HEK293 (cell line): ENCODE results near the gene ZSCAN31.

Experiments used
- BCL11A ChIP-seq: fragments of 450-650 bp; formaldehyde crosslinking; IDR thresholded peaks from 2 replicates; pipeline ENCODE4 v1.5.1; 2016; ENCODE audit warnings: low read depth, missing biosample characterization, missing genetic modification characterization
- EGR2 ChIP-seq: fragments of 450-650 bp; formaldehyde crosslinking; IDR thresholded peaks from 2 replicates; pipeline ENCODE4 v1.5.1; 2016; ENCODE audit warnings: low read depth, missing biosample characterization, missing genetic modification characterization
- FEZF1 ChIP-seq: fragments of 450-650 bp; formaldehyde crosslinking; IDR thresholded peaks from 2 replicates; pipeline ENCODE4 v1.5.1; 2016; ENCODE audit warnings: missing biosample characterization, missing genetic modification characterization
- HOXD13 ChIP-seq: sonication (generic); formaldehyde crosslinking; IDR thresholded peaks from 2 replicates; pipeline ENCODE4 v1.8.0; 2022; ENCODE audit warnings: missing genetic modification reagents, borderline replicate concordance
- KLF7 ChIP-seq: fragments of 450-650 bp; formaldehyde crosslinking; IDR thresholded peaks from 2 replicates; pipeline ENCODE4 v1.5.1; 2016; ENCODE audit warnings: missing biosample characterization, missing genetic modification characterization, borderline replicate concordance
- KLF8 ChIP-seq: fragments of 450-650 bp; formaldehyde crosslinking; IDR thresholded peaks from 2 replicates; pipeline ENCODE4 v1.5.1; 2016; ENCODE audit warnings: missing biosample characterization, missing genetic modification characterization
- MYNN ChIP-seq: fragments of 450-650 bp; formaldehyde crosslinking; IDR thresholded peaks from 2 replicates; pipeline ENCODE4 v1.5.1; 2016; ENCODE audit warnings: missing biosample characterization, missing genetic modification characterization, borderline replicate concordance
- SP2 ChIP-seq: fragments of 450-650 bp; formaldehyde crosslinking; IDR thresholded peaks from 2 replicates; pipeline ENCODE4 v1.5.1; 2016; ENCODE audit warnings: missing biosample characterization, missing genetic modification characterization
- ZBTB20 ChIP-seq: fragments of 450-650 bp; formaldehyde crosslinking; IDR thresholded peaks from 2 replicates; pipeline ENCODE4 v1.5.1; 2016; ENCODE audit warnings: missing biosample characterization, missing genetic modification characterization
- ZBTB48 ChIP-seq: fragments of 450-650 bp; formaldehyde crosslinking; IDR thresholded peaks from 2 replicates; pipeline ENCODE4 v1.5.1; 2016; ENCODE audit warnings: missing biosample characterization, missing genetic modification characterization
- ZFP41 ChIP-seq: fragments of 450-650 bp; formaldehyde crosslinking; IDR thresholded peaks from 2 replicates; pipeline ENCODE4 v1.5.1; 2016; ENCODE audit warnings: missing biosample characterization, missing genetic modification characterization, borderline replicate concordance
- ZFP69B ChIP-seq: fragments of 450-650 bp; formaldehyde crosslinking; IDR thresholded peaks from 2 replicates; pipeline ENCODE4 v1.5.1; 2016; ENCODE audit warnings: missing biosample characterization, missing genetic modification characterization
- ZNF16 ChIP-seq: fragments of 450-650 bp; formaldehyde crosslinking; IDR thresholded peaks from 2 replicates; pipeline ENCODE4 v1.5.1; 2016; ENCODE audit warnings: low read depth, missing biosample characterization, missing genetic modification characterization
- ZNF169 ChIP-seq: fragments of 450-650 bp; formaldehyde crosslinking; IDR thresholded peaks from 2 replicates; pipeline ENCODE4 v1.5.1; 2016; ENCODE audit warnings: missing biosample characterization, missing genetic modification characterization
- ZNF2 ChIP-seq: fragments of 450-650 bp; formaldehyde crosslinking; IDR thresholded peaks from 2 replicates; pipeline ENCODE4 v1.5.1; 2016; ENCODE audit warnings: missing biosample characterization, missing genetic modification characterization
- ZNF202 ChIP-seq: fragments of 450-650 bp; formaldehyde crosslinking; IDR thresholded peaks from 2 replicates; pipeline ENCODE4 v1.5.1; 2016; ENCODE audit warnings: missing biosample characterization, missing genetic modification characterization, borderline replicate concordance
- ZNF266 ChIP-seq: fragments of 450-650 bp; formaldehyde crosslinking; IDR thresholded peaks from 2 replicates; pipeline ENCODE4 v1.5.1; 2016; ENCODE audit warnings: missing biosample characterization, missing genetic modification characterization, low read depth
- ZNF354C ChIP-seq: fragments of 450-650 bp; formaldehyde crosslinking; IDR thresholded peaks from 2 replicates; pipeline ENCODE4 v1.5.1; 2016; ENCODE audit warnings: missing biosample characterization, missing genetic modification characterization, low read depth, borderline replicate concordance
- ZNF394 ChIP-seq: fragments of 450-650 bp; formaldehyde crosslinking; IDR thresholded peaks from 2 replicates; pipeline ENCODE4 v1.5.1; 2016; ENCODE audit warnings: missing biosample characterization, missing genetic modification characterization, mild to moderate bottlenecking, moderate library complexity, borderline replicate concordance
- ZNF423 ChIP-seq: fragments of 450-650 bp; formaldehyde crosslinking; IDR thresholded peaks from 2 replicates; pipeline ENCODE4 v1.5.1; 2016; ENCODE audit warnings: missing biosample characterization, missing genetic modification characterization
- ZNF426 ChIP-seq: fragments of 450-650 bp; formaldehyde crosslinking; IDR thresholded peaks from 2 replicates; pipeline ENCODE4 v1.5.1; 2017; ENCODE audit warnings: missing biosample characterization, missing genetic modification characterization, mild to moderate bottlenecking, inconsistent platforms, moderate library complexity
- ZNF473 ChIP-seq: fragments of 450-650 bp; formaldehyde crosslinking; IDR thresholded peaks from 2 replicates; pipeline ENCODE4 v1.5.1; 2017; ENCODE audit warnings: missing biosample characterization, missing genetic modification characterization
- ZNF544 ChIP-seq: fragments of 450-650 bp; formaldehyde crosslinking; IDR thresholded peaks from 2 replicates; pipeline ENCODE4 v1.5.0; 2017; ENCODE audit warnings: missing biosample characterization, missing genetic modification characterization
- ZNF560 ChIP-seq: fragments of 450-650 bp; formaldehyde crosslinking; IDR thresholded peaks from 2 replicates; pipeline ENCODE4 v1.5.1; 2017; ENCODE audit warnings: missing biosample characterization, missing genetic modification characterization, borderline replicate concordance
- ZNF561 ChIP-seq: fragments of 450-650 bp; IDR thresholded peaks from 2 replicates; pipeline ENCODE4 v1.5.1; 2018; ENCODE audit warnings: missing biosample characterization, missing genetic modification characterization, borderline replicate concordance
- ZNF571 ChIP-seq: fragments of 450-650 bp; formaldehyde crosslinking; IDR thresholded peaks from 2 replicates; pipeline ENCODE4 v1.5.0; 2017; ENCODE audit warnings: missing biosample characterization, missing genetic modification characterization
- ZNF670 ChIP-seq: fragments of 450-650 bp; formaldehyde crosslinking; IDR thresholded peaks from 2 replicates; pipeline ENCODE4 v1.5.1; 2016; ENCODE audit warnings: missing biosample characterization, missing genetic modification characterization, low read depth
- ZNF776 ChIP-seq: fragments of 450-650 bp; formaldehyde crosslinking; IDR thresholded peaks from 2 replicates; pipeline ENCODE4 v1.5.0; 2017; ENCODE audit warnings: missing biosample characterization, missing genetic modification characterization, borderline replicate concordance
- ZNF785 ChIP-seq: fragments of 450-650 bp; formaldehyde crosslinking; IDR thresholded peaks from 2 replicates; pipeline ENCODE4 v1.5.1; 2016; ENCODE audit warnings: missing biosample characterization, missing genetic modification characterization
- ZNF830 ChIP-seq: fragments of 450-650 bp; IDR thresholded peaks from 2 replicates; pipeline ENCODE4 v1.5.0; 2018; ENCODE audit warnings: missing biosample characterization, missing genetic modification characterization, low read depth, mild to moderate bottlenecking, moderate library complexity
- ZSCAN16 ChIP-seq: fragments of 450-650 bp; formaldehyde crosslinking; IDR thresholded peaks from 2 replicates; pipeline ENCODE4 v1.5.1; 2016; ENCODE audit warnings: missing biosample characterization, missing genetic modification characterization
- ZXDB ChIP-seq: fragments of 450-650 bp; formaldehyde crosslinking; IDR thresholded peaks from 2 replicates; pipeline ENCODE4 v1.5.1; 2016; ENCODE audit warnings: missing biosample characterization, missing genetic modification characterization
- TF ChIP-seq, protein P1 (sequence below): fragments of 450-650 bp; formaldehyde crosslinking; IDR thresholded peaks from 2 replicates; pipeline ENCODE4 v1.5.1; 2016; ENCODE audit warnings: missing biosample characterization, missing genetic modification characterization
- TF ChIP-seq, protein P2 (sequence below): fragments of 450-650 bp; IDR thresholded peaks from 2 replicates; pipeline ENCODE4 v1.5.1; 2018; ENCODE audit warnings: missing biosample characterization, missing genetic modification characterization
- TF ChIP-seq, protein P3 (sequence below): fragments of 450-650 bp; formaldehyde crosslinking; IDR thresholded peaks from 2 replicates; pipeline ENCODE4 v1.5.1; 2016; ENCODE audit warnings: missing biosample characterization, missing genetic modification characterization
- TF ChIP-seq, protein P4 (sequence below): fragments of 450-650 bp; formaldehyde crosslinking; IDR thresholded peaks from 2 replicates; pipeline ENCODE4 v1.5.1; 2016; ENCODE audit warnings: missing biosample characterization, missing genetic modification characterization

Gene ZSCAN31

DNA sequence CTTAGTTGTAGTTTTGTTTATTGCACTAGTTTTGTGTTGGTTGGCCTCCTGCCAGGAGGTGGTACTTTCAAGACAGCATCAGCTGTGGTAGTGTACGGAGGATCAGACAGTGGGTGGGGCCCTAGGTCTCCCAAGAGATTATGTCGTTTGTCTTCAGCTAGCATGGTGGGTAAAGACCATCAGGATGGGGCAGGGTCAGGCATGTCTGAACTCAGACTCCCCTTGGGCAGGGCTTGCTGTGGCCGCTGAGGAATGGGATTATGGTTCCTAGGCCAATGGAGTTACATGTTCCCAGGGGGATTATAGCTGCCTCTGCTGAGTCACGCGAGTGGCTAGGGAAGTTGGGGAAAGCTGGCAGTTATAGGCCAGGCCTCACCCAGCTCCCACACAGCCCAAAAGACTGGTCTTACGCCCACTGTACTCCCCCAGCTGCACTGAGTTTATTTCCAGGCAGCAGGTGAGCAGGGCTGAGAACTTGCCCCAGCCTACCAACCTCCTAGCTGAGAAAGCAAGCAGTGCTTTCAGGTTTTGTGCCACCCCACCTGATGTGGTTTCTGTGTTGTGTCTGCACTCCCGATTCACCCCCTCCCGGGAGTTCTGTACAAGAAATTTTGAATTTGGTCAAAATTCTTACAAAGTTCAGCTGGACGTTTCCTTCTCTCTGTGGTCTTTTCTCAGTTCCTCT lies 24.7 kb downstream of the ZSCAN31 start (continued):
- TF ChIP-seq ZNF571 (no peak), EGR2 (tag by site-specific recombination) (peak; percentile 86), ZNF473 (tag by site-specific recombination) (no peak), ZBTB48 (tag by site-specific recombination) (peak; percentile 50; the same call in 1 of the 2 replicates), ZXDB (tag by site-specific recombination) (no peak), ZNF426 (no peak), KLF7 (tag by site-specific recombination) (0 out of 2 replicates have a peak, but pooled peaks have one; percentile 25), ZNF776 (tag by site-specific recombination) (no peak), ZNF394 (tag by site-specific recombination) (no peak), ZNF202 (no peak), ZNF16 (no peak), ZFP69B (0 out of 2 replicates have a peak, but pooled peaks have one; percentile 22), ZNF785 (no peak), BCL11A (tag by site-specific recombination) (no peak), KLF8 (tag by site-specific recombination) (no peak), ZFP41 (tag by site-specific recombination) (no peak), ZNF169 (tag by site-specific recombination) (no peak), ZNF670 (no peak), ZBTB20 (tag by site-specific recombination) (peak; percentile 47; the same call in 1 of the 2 replicates), ZNF2 (tag by site-specific recombination) (peak; percentile 80), HOXD13 (CRISPR knock-in tag) (no peak), ZNF354C (tag by site-specific recombination) (no peak), ZNF544 (tag by site-specific recombination) (0 out of 2 replicates have a peak, but pooled peaks have one; percentile 48), ZNF561 (0 out of 2 replicates have a peak, but pooled peaks have one; percentile 21), ZNF830 (no peak), ZNF560 (tag by site-specific recombination) (no peak), FEZF1 (tag by site-specific recombination) (peak; percentile 8; the same call in 1 of the 2 replicates), ZNF266 (no peak), MYNN (no peak), SP2 (peak; percentile 29; the same call in 1 of the 2 replicates), ZNF423 (tag by site-specific recombination) (no peak), ZSCAN16 (tag by site-specific recombination) (no peak)
- TF ChIP-seq, protein P1, sequence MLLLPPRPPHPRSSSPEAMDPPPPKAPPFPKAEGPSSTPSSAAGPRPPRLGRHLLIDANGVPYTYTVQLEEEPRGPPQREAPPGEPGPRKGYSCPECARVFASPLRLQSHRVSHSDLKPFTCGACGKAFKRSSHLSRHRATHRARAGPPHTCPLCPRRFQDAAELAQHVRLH (tag by site-specific recombination), result peak; percentile 50; the same call in 1 of the 2 replicates
- TF ChIP-seq, protein P2, sequence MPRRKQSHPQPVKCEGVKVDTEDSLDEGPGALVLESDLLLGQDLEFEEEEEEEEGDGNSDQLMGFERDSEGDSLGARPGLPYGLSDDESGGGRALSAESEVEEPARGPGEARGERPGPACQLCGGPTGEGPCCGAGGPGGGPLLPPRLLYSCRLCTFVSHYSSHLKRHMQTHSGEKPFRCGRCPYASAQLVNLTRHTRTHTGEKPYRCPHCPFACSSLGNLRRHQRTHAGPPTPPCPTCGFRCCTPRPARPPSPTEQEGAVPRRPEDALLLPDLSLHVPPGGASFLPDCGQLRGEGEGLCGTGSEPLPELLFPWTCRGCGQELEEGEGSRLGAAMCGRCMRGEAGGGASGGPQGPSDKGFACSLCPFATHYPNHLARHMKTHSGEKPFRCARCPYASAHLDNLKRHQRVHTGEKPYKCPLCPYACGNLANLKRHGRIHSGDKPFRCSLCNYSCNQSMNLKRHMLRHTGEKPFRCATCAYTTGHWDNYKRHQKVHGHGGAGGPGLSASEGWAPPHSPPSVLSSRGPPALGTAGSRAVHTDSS (tag by site-specific recombination), result no peak
- TF ChIP-seq, protein P3, sequence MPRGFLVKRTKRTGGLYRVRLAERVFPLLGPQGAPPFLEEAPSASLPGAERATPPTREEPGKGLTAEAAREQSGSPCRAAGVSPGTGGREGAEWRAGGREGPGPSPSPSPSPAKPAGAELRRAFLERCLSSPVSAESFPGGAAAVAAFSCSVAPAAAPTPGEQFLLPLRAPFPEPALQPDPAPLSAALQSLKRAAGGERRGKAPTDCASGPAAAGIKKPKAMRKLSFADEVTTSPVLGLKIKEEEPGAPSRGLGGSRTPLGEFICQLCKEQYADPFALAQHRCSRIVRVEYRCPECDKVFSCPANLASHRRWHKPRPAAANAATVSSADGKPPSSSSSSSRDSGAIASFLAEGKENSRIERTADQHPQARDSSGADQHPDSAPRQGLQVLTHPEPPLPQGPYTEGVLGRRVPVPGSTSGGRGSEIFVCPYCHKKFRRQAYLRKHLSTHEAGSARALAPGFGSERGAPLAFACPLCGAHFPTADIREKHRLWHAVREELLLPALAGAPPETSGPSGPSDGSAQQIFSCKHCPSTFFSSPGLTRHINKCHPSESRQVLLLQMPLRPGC, result 0 out of 2 replicates have a peak, but pooled peaks have one; percentile 20
- TF ChIP-seq, protein P4, sequence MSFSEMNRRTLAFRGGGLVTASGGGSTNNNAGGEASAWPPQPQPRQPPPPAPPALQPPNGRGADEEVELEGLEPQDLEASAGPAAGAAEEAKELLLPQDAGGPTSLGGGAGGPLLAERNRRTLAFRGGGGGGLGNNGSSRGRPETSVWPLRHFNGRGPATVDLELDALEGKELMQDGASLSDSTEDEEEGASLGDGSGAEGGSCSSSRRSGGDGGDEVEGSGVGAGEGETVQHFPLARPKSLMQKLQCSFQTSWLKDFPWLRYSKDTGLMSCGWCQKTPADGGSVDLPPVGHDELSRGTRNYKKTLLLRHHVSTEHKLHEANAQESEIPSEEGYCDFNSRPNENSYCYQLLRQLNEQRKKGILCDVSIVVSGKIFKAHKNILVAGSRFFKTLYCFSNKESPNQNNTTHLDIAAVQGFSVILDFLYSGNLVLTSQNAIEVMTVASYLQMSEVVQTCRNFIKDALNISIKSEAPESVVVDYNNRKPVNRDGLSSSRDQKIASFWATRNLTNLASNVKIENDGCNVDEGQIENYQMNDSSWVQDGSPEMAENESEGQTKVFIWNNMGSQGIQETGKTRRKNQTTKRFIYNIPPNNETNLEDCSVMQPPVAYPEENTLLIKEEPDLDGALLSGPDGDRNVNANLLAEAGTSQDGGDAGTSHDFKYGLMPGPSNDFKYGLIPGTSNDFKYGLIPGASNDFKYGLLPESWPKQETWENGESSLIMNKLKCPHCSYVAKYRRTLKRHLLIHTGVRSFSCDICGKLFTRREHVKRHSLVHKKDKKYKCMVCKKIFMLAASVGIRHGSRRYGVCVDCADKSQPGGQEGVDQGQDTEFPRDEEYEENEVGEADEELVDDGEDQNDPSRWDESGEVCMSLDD (tag by site-specific recombination), result no peak
